SU-DHL-6 (cell line): Measurements from ENCODE around the gene INKA2.

Experiments used
- EZH2phosphoT487 ChIP-seq: fragments of 200-600 bp; sonication (generic), shearing (Covaris generic); conservative IDR thresholded peaks from 2 replicates; pipeline ENCODE4 v1.6.1; 2018; ENCODE audit warnings: mild to moderate bottlenecking, antibody characterized with exemption, low read length, moderate library complexity, mixed read lengths
- TF ChIP-seq, protein P1 (sequence below): fragments of 200-600 bp; sonication (generic); IDR thresholded peaks from one replicate; pipeline ENCODE4 v1.5.1; 2017; ENCODE audit warnings: antibody characterized with exemption, mild to moderate bottlenecking, low read length, moderate library complexity; ENCODE audit not compliant: insufficient read depth, poor library complexity, severe bottlenecking

DNA sequence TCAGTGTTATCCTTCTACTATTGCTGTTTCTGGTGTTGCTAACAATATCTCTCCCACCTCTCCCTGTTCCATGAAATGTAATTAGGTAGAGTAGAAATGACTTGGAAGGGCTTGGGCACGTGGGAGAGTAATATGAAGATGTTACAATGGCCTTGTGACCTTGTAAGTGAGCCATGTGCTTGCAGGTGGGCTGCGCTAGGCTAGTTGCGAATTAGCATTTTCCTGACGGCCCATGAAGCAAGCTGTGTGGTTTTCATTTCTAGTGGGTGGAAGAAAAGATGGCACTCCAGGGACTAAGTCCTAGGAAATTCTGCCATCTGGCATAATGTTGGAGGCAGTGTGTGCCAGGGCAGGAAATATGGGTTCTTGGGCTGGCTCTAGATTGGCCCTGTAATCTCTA lies 8.8 kb upstream of the INKA2 start:
- TF ChIP-seq, protein P1, sequence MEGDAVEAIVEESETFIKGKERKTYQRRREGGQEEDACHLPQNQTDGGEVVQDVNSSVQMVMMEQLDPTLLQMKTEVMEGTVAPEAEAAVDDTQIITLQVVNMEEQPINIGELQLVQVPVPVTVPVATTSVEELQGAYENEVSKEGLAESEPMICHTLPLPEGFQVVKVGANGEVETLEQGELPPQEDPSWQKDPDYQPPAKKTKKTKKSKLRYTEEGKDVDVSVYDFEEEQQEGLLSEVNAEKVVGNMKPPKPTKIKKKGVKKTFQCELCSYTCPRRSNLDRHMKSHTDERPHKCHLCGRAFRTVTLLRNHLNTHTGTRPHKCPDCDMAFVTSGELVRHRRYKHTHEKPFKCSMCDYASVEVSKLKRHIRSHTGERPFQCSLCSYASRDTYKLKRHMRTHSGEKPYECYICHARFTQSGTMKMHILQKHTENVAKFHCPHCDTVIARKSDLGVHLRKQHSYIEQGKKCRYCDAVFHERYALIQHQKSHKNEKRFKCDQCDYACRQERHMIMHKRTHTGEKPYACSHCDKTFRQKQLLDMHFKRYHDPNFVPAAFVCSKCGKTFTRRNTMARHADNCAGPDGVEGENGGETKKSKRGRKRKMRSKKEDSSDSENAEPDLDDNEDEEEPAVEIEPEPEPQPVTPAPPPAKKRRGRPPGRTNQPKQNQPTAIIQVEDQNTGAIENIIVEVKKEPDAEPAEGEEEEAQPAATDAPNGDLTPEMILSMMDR: no peak
- TF ChIP-seq EZH2phosphoT487: no peak
